ENCODE results near the gene RNF31. TPM values are rescaled to one million over a fixed set of nuclear protein-coding genes. Genes with fewer than 3 reads are reported as not detected.

The RNF31 gene
- 10 to 100 TPM; 46.0 to 57.8 TPM for total RNA-seq
- polyA plus RNA-seq (2013, experiment 1 of 2): 53.0 TPM
- 64.0 TPM for polyA plus RNA-seq (2013, experiment 2 of 2)
- 1.1 to 8.8 (median 4.0) reads per million in 172 experiments for total RNA-seq

DNA sequence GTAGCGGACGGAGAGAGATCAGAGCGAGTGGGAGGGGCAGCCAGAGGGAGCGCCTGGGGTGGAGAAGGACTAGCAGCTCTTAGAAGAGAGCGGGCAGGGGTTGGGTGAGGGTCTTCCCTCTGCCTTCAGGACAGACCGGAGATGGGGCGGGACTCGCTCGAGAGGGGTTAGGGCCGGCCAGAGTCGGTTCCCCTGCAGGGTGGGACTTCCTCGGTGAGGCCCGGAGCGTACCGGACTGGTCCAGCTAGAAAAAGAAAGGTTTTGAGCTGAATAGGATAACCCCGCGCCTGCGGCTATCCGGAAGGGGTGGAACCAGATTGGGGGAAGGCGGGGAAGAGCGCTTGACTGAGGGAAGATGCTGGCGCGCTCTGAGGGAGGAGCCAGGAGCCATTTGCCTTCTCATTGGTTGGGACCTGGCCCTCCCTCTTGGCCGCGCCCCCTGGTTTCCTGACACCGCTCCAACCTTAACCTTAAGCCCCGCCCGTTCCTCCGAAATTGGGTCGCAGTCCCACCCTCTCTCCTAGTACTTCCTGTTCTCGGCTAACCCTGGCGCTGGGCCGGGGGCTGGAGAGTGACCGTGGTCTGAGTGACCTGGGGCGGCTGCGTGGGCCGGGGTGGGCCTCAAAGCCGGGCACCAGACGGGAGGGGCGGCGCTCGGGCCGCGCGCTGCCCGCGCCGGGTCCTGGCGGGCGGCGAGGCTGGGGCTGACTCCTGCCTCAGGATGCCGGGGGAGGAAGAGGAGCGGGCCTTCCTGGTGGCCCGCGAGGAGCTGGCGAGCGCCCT lies at the start of gene RNF31:
Gene RNF31 (plus strand): TSS at position 521 of the 783 bp plus-strand sequence. CDS start 201 bp downstream, at position 722.
- Mint-ChIP-seq H3K9me3 (no peaks in the 10 kb centered on the region), H3K36me3 (ENCODE audit: low read depth) (peaks cover 83% of the 10 kb centered on the region), H3K4me1 (ENCODE audit: low read depth) (peaks cover 61% of the 10 kb centered on the region), H3K27ac (peak within 1 kb of the TSS; percentile 90), H3K27me3 (no peaks in the 10 kb centered on the region), H3K4me3 (peak within 1 kb of the TSS; percentile 99)
- ATAC-seq (ENCODE audit: poor library complexity) (peak; percentile 91), DNase-seq (peak; percentile 91 to 99 (median 97))
- Histone ChIP-seq H3K4me3 (ENCODE audit: low read length) (peak within 1 kb of the TSS; percentile 93), H3K27ac (ENCODE audit: low read depth in 1 of 2, low read length in 2 of 2) (peak within 1 kb of the TSS; percentile 76 to 82), H3K9me3 (ENCODE audit: control insufficient read depth in 1 of 2, insufficient read depth in 1 of 2, low read length in 2 of 2) (no peaks in the 10 kb centered on the region), H3K27me3 (ENCODE audit: control insufficient read depth in 1 of 2, insufficient read depth in 2 of 2, low read length in 2 of 2) (no peaks in the 10 kb centered on the region), H3K36me3 (ENCODE audit: insufficient read depth, low read length) (peaks cover 69% of the 10 kb centered on the region), H3K4me1 (ENCODE audit: insufficient read depth, low read length) (peaks cover 65% of the 10 kb centered on the region)
- CTCF ChIA-PET: interaction anchor here (0.8 to 5.5 kb wide), 8 partner anchors 9 to 96 kb away, joined by 3 to 32 read pairs (median 4); partner anchors contain the start of genes DCAF11, IRF9, MDP1 and NRL
- TF ChIP-seq, protein P1, sequence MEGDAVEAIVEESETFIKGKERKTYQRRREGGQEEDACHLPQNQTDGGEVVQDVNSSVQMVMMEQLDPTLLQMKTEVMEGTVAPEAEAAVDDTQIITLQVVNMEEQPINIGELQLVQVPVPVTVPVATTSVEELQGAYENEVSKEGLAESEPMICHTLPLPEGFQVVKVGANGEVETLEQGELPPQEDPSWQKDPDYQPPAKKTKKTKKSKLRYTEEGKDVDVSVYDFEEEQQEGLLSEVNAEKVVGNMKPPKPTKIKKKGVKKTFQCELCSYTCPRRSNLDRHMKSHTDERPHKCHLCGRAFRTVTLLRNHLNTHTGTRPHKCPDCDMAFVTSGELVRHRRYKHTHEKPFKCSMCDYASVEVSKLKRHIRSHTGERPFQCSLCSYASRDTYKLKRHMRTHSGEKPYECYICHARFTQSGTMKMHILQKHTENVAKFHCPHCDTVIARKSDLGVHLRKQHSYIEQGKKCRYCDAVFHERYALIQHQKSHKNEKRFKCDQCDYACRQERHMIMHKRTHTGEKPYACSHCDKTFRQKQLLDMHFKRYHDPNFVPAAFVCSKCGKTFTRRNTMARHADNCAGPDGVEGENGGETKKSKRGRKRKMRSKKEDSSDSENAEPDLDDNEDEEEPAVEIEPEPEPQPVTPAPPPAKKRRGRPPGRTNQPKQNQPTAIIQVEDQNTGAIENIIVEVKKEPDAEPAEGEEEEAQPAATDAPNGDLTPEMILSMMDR (IDR thresholded peaks at IDR 0.05): no peak
- intact Hi-C loops (cut with DNase I, micrococcal nuclease): loop anchor here (1.0 to 5.0 kb wide), 6 partner anchors 11 to 86 kb away; partner anchors contain the start of genes GMPR2 (in 2 of the 2), IPO4 (in 2 of the 2), NEDD8 (in 2 of the 2) and IRF9 (in 1 of the 2)
- POLR2A ChIA-PET: interaction anchor here (0.7 to 8.1 kb wide), 24 partner anchors 9 to 1052 kb away, joined by 3 to 154 read pairs (median 8); partner anchors contain the start of genes C14orf119, CHMP4A, DCAF11 and IPO4

DNA sequence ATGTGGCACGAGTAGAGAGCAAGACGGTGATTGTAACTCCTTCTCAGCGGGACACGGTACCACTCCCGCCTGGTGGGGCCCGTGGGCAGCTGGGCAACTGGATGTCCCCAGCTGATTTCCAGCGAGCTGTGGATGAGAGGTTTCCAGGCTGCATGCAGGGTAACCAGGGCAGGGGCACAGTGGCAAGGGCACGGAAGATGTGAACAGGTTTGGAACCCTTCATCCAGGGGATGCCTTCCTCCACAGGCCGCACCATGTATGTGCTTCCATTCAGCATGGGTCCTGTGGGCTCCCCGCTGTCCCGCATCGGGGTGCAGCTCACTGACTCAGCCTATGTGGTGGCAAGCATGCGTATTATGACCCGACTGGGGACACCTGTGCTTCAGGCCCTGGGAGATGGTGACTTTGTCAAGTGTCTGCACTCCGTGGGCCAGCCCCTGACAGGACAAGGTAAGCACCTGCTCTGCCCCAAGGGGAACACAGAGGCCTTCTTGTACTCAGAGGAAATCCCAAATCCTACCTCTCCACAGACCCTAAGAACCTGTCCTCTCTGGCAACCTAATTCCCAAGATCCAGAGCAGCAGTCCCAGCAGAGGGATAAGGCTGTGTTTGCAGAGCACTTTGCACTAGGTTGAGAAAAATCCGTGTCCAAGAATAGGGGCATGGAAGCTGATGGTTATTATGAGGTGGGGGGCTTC lies 48.9 kb upstream of the RNF31 start:
- no peak overlapping the region for H3K4me3 ChIP-seq (ENCODE audit: low read length)
- peaks cover 43% of the 10 kb centered on the region for H3K36me3 Mint-ChIP-seq (ENCODE audit: low read depth)
- no peak overlapping the region for H3K27ac ChIP-seq (ENCODE audit: low read depth in 1 of 2, low read length in 2 of 2)
- CTCF ChIA-PET: interaction anchor here (7.3 kb wide), 1 partner anchor 10 kb away, joined by 63 read pairs; no protein-coding TSS in a partner anchor
- H3K4me3 Mint-ChIP-seq: no peak overlapping the region
- POLR2A ChIA-PET: interaction anchor here (8.5 kb wide), 1 partner anchor 18 kb away, joined by 89 read pairs; no protein-coding TSS in a partner anchor
- no peaks in the 10 kb centered on the region for H3K27me3 Mint-ChIP-seq
- TF ChIP-seq, protein P1 (IDR thresholded peaks at IDR 0.05): no peak
- no peaks in the 10 kb centered on the region for H3K9me3 ChIP-seq (ENCODE audit: control insufficient read depth in 1 of 2, insufficient read depth in 1 of 2, low read length in 2 of 2)
- H3K36me3 ChIP-seq (ENCODE audit: insufficient read depth, low read length): peaks cover 46% of the 10 kb centered on the region
- H3K4me1 ChIP-seq (ENCODE audit: insufficient read depth, low read length): peaks cover 21% of the 10 kb centered on the region
- H3K4me1 Mint-ChIP-seq (ENCODE audit: low read depth): peaks cover 27% of the 10 kb centered on the region
- no peaks in the 10 kb centered on the region for H3K27me3 ChIP-seq (ENCODE audit: control insufficient read depth in 1 of 2, insufficient read depth in 2 of 2, low read length in 2 of 2)
- intact Hi-C loops (cut with DNase I, micrococcal nuclease): loop anchor here in 1 of 2 experiments (10.0 kb wide), 1 partner anchor 124 kb away; no protein-coding TSS in a partner anchor
- DNase-seq (no peak), ATAC-seq (ENCODE audit: poor library complexity) (no peak)
- H3K27ac Mint-ChIP-seq: no peak overlapping the region
- no peaks in the 10 kb centered on the region for H3K9me3 Mint-ChIP-seq
